Measurements from ENCODE around the gene SURF2. TPM values are rescaled to one million over a fixed set of nuclear protein-coding genes. Genes with fewer than 3 reads are reported as not detected.

SURF2 gene
- polyA plus RNA-seq, 3 donors, result 17.5 to 24.7 (median 17.6) TPM

- no peak overlapping the region for H3K9ac ChIP-seq (ENCODE audit: insufficient read depth, low read length, poor library complexity, severe bottlenecking)
- H3K79me2 ChIP-seq (ENCODE audit: insufficient read depth, low read length), result peaks cover 36% of the 10 kb centered on the region
- peaks cover 59% of the 10 kb centered on the region for H4K20me1 ChIP-seq (ENCODE audit: insufficient read depth, low read length)
- peaks cover 50% of the 10 kb centered on the region for H3K4me1 Mint-ChIP-seq
- DNase-seq, result no peak
- peaks cover 0 to 2% (median 0%) of the 10 kb centered on the region in 3 donors for H3K27me3 Mint-ChIP-seq (ENCODE audit: low read depth in 3 of 3)
- TF ChIP-seq CTCF (IDR thresholded peaks at IDR 0.05), result no peak
- H3K27ac Mint-ChIP-seq, result peak overlapping the region in 2 of 7 donors; percentile 29 to 77
- peaks cover 38 to 49% of the 10 kb centered on the region in 2 donors for H3K4me1 ChIP-seq (ENCODE audit: control insufficient read depth in 1 of 2, insufficient read depth in 2 of 2, low read length in 2 of 2)
- peaks cover 55 to 60% of the 10 kb centered on the region in 2 donors for H3K36me3 Mint-ChIP-seq
- intact Hi-C loops (cut with micrococcal nuclease), result no loop called here
- no peak overlapping the region for H3K4me3 ChIP-seq (replicated peaks in 1 of 3; ENCODE audit: low read depth in 2 of 3, low read length in 3 of 3)
- no peak overlapping the region for H3K4me3 Mint-ChIP-seq
- peaks cover 49 to 56% of the 10 kb centered on the region in 2 donors for H3K36me3 ChIP-seq (replicated peaks in 1 of 2; ENCODE audit: control insufficient read depth in 1 of 2, insufficient read depth in 2 of 2, low read length in 2 of 2)
- no peak overlapping the region for H2AFZ ChIP-seq (ENCODE audit: insufficient read depth, low read depth, low read length, poor library complexity, severe bottlenecking)
- no peak overlapping the region for H3K4me2 ChIP-seq (replicated peaks; ENCODE audit: extremely low read depth, low read length, poor library complexity, severe bottlenecking)
- no peaks in the 10 kb centered on the region for H3K27me3 ChIP-seq (ENCODE audit: control insufficient read depth in 2 of 2, insufficient read depth in 2 of 2, low read length in 2 of 2)
- no peaks in the 10 kb centered on the region for H3K9me3 ChIP-seq (replicated peaks in 1 of 2; ENCODE audit: control insufficient read depth in 1 of 2, insufficient read depth in 1 of 2, low read length in 2 of 2)
- no CpG with 5 or more reads among the region's 5 CpGs for WGBS (ENCODE audit: insufficient coverage)
- peaks cover 0 to 2% (median 0%) of the 10 kb centered on the region in 7 donors for H3K9me3 Mint-ChIP-seq
- no peak overlapping the region for H3K27ac ChIP-seq (ENCODE audit: low read depth in 1 of 2, low read length in 2 of 2)
Observed at GRCh38 chr9:133353548-133353947, 2.8 kb upstream of the SURF2 start.

- Histone ChIP-seq H3K27me3 (ENCODE audit: control insufficient read depth in 2 of 2, insufficient read depth in 2 of 2, low read length in 2 of 2) (no peaks in the 10 kb centered on the region), H3K4me3 (replicated peaks in 1 of 3; ENCODE audit: low read depth in 2 of 3, low read length in 3 of 3) (no peak overlapping the region), H3K4me1 (ENCODE audit: control insufficient read depth in 1 of 2, insufficient read depth in 2 of 2, low read length in 2 of 2) (peaks cover 29 to 37% of the 10 kb centered on the region in 2 donors), H3K9ac (ENCODE audit: insufficient read depth, low read length, poor library complexity, severe bottlenecking) (no peak overlapping the region), H4K20me1 (ENCODE audit: insufficient read depth, low read length) (peaks cover 58% of the 10 kb centered on the region), H3K79me2 (ENCODE audit: insufficient read depth, low read length) (peaks cover 24% of the 10 kb centered on the region), H3K4me2 (replicated peaks; ENCODE audit: extremely low read depth, low read length, poor library complexity, severe bottlenecking) (no peak overlapping the region), H3K9me3 (replicated peaks in 1 of 2; ENCODE audit: control insufficient read depth in 1 of 2, insufficient read depth in 1 of 2, low read length in 2 of 2) (no peaks in the 10 kb centered on the region), H3K36me3 (replicated peaks in 1 of 2; ENCODE audit: control insufficient read depth in 1 of 2, insufficient read depth in 2 of 2, low read length in 2 of 2) (peaks cover 41 to 55% of the 10 kb centered on the region in 2 donors), H3K27ac (ENCODE audit: low read depth in 1 of 2, low read length in 2 of 2) (peak overlapping the region in 1 of 2 donors; percentile 4), H2AFZ (ENCODE audit: insufficient read depth, low read depth, low read length, poor library complexity, severe bottlenecking) (no peak overlapping the region)
- peaks cover 45% of the 10 kb centered on the region for H3K4me1 Mint-ChIP-seq
- WGBS (ENCODE audit: insufficient coverage), result 74% methylated on average over 7 of the region's 7 CpGs
- intact Hi-C loops (cut with micrococcal nuclease), result no loop called here
- H3K36me3 Mint-ChIP-seq, result peaks cover 45 to 56% of the 10 kb centered on the region in 2 donors
- peaks cover 0 to 2% (median 2%) of the 10 kb centered on the region in 3 donors for H3K27me3 Mint-ChIP-seq (ENCODE audit: low read depth in 3 of 3)
- H3K27ac Mint-ChIP-seq, result peak overlapping the region in 3 of 7 donors; percentile 19 to 83 (median 59)
- no peak for DNase-seq
- H3K9me3 Mint-ChIP-seq, result peaks cover 0 to 2% (median 0%) of the 10 kb centered on the region in 7 donors
- TF ChIP-seq CTCF (IDR thresholded peaks at IDR 0.05), result no peak
- H3K4me3 Mint-ChIP-seq, result no peak overlapping the region
Observed at GRCh38 chr9:133354766-133355165, 1.6 kb upstream of the SURF2 start.
